ENCODE data around the gene LZTS2.

Gene LZTS2

DNA sequence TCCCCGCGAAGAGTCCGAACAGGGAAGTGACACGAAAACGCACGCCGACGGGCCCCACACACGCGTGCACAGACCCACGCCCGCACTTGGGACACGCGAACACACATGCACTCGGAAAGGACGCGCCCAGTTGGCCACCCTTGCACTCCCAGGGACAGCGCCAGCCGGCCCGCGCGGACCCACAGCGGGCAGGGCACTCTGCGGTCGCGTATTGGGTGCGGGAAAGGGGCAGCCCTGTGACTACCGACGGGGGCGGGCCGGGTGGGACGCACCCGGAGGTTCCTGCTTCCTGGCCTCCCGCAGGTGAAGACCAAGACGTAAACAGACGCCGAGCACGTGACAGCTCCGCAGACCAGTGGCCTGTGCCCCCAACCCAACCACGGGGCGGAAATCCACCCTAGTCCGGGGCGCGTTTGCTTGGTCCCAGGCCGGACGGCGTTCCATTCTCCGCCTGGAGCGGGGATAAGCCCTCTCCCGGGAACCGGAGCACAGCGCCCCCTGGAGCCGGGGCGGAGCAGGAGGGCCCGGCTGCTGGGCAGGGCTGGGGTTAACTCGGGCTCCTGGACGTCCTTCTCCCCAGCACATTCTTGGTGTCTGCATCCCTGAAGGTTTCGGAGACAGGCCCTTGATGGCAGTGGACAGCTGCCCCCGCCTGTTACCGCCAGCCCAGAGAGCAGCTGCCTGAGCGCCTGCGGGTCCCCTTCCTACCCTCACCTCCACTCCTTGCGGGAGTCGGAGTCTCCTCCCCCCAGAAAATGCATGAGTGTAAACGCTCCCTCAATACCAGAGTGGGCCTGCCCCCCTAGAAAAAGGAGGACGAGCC is 2.0 kb upstream of the LZTS2 start:
- in situ Hi-C loops (cut with MboI; ENCODE audit: low sequenced_read_pairs), result no loop called here

DNA sequence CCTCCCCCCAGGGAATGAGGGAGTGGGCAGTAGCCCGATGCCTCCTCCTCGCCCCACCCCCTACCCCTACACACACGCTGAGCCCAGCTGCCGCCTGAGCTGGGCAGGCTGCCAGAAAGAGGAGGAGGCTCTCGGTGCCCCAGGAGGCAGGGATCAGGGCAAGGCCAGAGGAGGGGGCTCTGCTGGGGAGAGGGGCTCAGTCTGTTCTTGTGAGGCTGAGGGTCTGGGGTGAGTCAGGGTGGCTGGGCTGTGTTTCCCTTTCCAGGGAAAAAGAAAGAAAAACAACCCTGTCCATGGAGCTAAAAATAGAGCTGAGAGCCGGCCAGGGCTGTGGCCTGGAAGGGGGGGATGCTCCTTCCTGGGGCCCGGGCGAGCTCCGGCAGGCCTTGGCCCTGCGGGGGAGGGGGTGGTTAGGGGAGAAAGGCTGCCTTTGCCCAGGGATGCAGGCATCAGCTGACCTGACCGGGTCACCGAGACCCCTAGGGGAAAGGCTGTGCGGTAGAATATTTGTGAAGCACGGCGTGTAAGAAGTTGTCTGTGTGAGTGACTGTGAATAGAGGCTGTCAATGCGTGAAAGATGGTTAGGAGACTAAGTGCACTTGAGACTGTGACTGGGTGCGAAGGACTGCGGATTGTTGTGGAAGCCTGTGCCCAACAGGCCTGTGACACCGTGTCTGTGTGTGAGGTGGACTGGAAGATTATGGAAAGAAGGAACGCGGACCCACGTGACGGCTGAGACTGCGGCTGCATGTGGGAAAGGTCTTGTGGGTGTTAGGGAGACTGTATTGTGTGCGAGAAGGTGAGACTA is 1.2 kb upstream of the LZTS2 start:
- in situ Hi-C loops (cut with MboI; ENCODE audit: low sequenced_read_pairs), result no loop called here

DNA sequence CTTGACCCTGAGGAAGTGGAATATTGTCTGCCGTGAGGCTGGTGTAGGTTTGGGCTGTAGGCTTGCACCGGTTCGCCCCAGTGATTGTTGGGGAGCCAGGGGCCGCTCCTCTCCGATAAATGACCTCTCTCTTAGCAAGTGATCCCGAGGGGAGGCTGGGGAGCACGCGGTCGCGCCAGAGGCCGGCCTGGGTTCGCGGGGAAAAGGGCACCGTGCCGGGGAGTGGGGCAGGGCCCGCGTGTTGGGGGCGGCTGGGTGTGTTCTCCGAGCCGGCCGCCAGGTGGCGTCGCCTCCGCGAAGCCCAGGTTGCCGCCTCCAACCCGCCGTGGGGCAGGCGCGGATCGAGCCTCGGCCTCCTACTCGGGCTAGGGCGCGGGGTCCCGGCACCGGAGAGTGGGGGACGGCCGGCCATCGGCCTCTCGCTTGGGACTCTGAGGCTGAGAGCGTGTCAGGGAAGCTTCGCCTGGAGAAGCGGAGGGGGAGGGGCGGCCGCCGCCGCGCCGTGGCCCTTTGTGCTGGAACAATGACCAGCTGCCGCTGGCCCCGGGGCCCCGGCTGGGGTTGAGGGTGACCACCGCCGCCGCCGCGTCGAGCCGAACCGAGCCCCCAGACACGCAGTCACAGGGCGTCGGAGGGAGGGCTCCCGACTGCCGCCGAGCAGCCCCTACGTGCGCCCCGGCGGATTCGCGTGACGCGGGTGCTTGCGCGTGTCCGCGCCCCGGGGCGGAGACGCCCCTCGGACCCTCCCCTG is 442 bp upstream of the LZTS2 start:
- in situ Hi-C loops (cut with MboI; ENCODE audit: low sequenced_read_pairs), result no loop called here

DNA sequence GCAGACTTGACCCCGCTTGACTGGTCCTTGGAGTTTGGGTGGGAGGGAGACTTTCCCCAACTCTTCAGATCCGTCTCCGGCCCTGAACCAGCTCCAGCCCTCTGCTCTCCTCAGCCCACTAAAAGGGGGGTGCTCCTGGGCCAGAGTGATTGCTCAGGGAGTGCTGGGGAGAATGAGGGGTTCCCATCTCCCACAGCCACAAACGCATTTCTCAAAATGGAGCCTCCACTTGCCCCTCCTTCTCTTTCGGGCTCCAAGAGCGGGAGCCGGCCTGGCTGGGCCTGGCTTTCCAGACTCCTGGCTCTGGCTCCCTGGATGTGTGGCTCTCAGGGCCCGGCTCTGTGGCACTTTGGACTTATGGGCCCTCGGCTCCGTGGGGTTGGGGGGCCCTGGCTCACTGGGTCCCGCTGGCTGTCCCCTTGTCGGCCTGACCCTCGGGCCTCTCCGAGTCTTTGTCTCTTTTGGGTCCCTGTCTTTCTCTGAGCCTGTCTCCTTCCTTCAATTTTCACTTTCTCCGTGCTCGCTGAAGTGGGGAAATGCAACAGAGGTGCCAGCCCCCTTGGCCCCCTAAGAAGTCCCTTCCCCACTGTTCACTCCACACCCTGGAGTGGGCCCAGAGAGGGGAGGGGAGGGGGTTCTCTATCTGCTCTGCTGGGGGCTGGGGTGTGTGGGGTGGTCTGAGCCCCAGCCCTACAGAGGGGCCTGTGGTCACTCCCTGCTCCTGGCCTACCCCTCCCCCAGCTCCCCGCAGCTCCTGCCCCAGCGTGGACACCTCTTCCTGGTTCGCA is 713 bp downstream of the LZTS2 start:
- in situ Hi-C loops (cut with MboI; ENCODE audit: low sequenced_read_pairs), result no loop called here

DNA sequence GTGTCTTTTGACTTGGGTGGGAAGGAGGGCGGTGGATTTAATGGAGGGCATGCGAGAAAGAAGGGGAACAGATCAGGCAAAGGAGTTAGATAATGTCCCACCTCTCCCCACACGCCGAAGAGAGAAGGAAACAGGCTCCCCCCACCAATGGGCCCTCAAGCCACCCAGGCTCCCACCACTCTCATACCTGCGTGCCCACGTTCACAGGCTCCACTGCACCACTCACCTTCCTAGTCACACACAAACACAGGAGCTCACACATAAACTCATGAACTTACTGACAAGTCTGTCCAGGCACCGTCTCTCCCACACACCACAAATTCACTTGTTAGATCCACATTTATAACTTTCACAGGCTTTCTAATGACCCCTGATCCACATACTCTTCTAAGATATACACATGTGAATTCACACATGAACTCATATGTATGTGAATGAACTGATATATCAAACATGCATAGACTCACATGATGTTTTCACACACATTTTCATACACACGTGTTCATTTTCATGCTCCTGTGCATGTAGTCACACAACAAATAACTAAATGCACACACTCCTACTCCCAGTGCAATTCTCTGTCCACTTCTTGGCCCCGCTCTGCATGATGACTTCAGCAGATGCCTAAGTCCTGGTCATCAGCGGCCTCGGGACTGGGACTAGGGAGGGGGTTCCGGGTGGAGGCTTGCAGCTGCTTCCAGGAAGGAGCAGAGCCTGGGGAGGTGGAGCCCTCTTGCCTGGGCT is 1.5 kb downstream of the LZTS2 start:
- in situ Hi-C loops (cut with MboI; ENCODE audit: low sequenced_read_pairs), result no loop called here

DNA sequence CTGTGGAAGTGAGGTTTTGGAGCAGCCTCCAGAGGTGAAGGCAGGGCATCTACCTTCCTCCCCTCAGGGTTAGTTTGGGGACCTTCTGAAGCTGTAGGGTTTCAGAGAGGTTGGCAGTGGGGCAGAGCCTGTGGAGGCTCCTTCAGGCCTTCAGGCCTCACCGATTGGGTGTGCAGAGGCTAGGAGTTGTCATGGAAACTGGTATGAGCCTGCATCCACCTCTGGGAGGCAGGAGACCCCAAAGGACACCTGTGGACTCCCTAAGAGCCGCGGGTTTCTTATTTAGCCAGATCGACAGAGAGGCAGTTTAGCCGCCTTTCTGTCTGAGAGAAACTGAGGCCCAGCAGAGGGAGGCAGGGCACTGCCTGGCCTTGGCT is 2.0 kb downstream of the LZTS2 start:
- in situ Hi-C loops (cut with MboI; ENCODE audit: low sequenced_read_pairs), result no loop called here

DNA sequence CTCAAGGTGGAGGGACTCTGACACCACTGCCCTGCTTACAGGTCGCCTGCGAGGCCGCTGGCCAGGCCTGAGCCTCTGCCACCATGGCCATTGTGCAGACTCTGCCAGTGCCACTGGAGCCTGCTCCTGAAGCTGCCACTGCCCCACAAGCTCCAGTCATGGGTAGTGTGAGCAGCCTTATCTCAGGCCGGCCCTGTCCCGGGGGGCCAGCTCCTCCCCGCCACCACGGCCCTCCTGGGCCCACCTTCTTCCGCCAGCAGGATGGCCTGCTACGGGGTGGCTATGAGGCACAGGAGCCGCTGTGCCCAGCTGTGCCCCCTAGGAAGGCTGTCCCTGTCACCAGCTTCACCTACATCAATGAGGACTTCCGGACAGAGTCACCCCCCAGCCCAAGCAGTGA is 2.8 kb downstream of the LZTS2 start:
- in situ Hi-C loops (cut with MboI; ENCODE audit: low sequenced_read_pairs), result no loop called here

DNA sequence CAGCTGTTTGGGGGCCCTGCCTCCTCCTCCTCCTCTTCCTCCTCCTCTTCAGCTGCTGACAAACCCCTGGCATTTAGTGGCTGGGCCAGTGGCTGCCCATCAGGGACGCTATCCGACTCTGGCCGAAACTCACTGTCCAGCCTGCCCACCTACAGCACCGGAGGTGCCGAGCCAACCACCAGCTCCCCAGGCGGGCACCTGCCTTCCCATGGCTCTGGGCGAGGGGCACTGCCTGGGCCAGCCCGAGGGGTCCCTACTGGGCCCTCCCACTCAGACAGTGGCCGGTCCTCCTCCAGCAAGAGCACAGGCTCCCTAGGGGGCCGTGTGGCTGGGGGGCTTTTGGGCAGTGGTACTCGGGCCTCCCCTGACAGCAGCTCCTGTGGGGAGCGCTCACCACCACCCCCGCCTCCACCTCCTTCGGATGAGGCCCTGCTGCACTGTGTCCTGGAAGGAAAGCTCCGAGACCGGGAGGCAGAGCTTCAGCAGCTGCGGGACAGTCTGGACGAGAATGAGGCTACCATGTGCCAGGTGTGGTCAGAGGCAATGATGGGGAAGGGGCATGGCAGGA is 4.1 kb downstream of the LZTS2 start:
- in situ Hi-C loops (cut with MboI; ENCODE audit: low sequenced_read_pairs), result no loop called here

DNA sequence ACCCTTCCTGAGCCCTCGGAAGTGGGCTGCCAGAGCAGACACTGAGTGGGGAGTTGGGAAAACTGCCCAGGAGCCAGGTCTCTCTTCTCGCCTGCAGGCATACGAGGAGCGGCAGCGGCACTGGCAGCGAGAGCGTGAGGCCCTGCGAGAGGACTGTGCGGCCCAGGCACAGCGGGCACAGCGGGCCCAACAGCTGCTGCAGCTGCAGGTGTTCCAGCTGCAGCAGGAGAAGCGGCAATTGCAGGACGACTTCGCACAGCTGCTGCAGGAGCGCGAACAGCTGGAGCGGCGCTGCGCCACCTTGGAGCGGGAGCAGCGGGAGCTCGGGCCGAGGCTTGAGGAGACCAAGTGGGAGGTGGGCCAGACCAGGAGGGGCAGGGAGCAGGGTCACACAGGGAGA is 5.8 kb downstream of the LZTS2 start:
- in situ Hi-C loops (cut with MboI; ENCODE audit: low sequenced_read_pairs), result no loop called here

DNA sequence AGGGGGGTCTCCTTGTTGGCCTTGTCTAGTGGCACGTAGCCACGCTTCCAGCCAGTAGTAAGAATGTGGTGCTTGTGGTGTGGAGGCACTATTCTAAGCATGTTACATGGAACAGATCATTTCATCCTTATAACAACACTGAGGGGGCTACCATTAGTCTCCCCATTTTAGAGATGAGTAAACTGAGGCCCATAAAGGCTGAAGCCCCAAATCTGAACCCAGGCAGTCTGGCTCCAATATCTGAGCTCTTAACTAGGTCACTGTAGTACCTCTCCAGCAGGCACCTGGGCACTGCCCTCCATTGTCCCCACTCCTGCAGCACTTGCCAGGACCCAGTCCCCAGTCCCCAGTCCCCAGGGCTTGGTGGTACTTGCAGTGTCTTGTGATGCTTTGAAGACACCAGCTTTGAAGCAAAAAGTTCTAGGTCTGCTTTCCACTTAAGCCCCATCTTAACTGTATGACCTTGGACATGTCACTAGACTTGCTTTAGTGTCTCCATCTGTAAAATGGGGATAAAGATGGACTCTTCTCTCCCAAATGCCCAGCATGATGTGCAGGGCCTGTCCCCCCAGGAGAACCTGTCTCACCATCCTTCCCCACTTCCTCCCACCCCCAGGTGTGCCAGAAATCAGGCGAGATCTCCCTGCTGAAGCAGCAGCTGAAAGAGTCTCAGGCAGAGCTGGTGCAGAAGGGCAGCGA is 6.4 kb downstream of the LZTS2 start:
- in situ Hi-C loops (cut with MboI; ENCODE audit: low sequenced_read_pairs), result no loop called here

DNA sequence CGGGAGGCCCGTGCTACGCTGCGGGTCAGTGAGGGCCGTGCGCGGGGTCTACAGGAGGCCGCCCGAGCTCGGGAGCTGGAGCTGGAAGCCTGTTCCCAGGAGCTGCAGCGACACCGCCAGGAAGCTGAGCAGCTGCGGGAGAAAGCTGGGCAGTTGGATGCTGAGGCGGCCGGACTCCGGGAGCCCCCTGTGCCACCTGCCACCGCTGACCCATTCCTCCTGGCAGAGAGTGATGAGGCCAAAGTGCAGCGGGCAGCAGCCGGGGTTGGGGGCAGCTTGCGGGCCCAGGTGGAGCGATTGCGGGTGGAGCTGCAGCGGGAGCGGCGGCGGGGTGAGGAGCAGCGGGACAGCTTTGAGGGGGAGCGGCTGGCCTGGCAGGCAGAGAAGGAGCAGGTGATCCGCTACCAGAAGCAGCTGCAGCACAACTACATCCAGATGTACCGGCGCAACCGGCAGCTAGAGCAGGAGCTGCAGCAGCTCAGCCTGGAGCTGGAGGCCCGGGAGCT is 7.0 kb downstream of the LZTS2 start:
- in situ Hi-C loops (cut with MboI; ENCODE audit: low sequenced_read_pairs), result no loop called here

DNA sequence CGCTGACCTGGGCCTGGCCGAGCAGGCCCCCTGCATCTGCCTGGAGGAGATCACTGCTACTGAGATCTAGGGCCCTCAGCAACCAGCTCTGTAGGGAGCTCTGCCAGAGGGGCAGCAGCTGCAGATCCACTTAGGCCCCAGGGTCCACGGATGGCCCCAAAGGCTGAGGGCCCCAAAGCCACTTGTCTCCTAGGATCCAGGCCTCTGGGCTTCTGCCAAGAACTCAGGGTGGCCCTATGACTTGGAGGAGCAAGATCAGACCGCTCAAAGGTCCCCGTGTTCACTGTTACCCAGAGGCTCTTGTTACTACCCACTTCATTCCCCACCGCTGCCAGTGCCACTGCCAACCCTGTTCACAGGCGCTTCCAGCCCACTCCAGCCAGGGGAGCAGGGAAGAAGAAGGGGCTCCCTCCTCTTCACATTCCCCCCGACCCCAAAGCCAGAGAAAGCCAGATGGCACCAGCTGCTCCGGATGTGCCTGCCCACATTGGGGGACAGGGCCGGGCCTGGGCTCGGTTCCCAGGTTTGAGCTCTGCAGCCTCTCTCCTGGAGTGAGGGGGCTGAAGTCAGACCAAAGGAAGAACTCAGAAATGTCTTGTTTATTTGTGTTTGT is 7.6 kb downstream of the LZTS2 start:
- in situ Hi-C loops (cut with MboI; ENCODE audit: low sequenced_read_pairs), result no loop called here

DNA sequence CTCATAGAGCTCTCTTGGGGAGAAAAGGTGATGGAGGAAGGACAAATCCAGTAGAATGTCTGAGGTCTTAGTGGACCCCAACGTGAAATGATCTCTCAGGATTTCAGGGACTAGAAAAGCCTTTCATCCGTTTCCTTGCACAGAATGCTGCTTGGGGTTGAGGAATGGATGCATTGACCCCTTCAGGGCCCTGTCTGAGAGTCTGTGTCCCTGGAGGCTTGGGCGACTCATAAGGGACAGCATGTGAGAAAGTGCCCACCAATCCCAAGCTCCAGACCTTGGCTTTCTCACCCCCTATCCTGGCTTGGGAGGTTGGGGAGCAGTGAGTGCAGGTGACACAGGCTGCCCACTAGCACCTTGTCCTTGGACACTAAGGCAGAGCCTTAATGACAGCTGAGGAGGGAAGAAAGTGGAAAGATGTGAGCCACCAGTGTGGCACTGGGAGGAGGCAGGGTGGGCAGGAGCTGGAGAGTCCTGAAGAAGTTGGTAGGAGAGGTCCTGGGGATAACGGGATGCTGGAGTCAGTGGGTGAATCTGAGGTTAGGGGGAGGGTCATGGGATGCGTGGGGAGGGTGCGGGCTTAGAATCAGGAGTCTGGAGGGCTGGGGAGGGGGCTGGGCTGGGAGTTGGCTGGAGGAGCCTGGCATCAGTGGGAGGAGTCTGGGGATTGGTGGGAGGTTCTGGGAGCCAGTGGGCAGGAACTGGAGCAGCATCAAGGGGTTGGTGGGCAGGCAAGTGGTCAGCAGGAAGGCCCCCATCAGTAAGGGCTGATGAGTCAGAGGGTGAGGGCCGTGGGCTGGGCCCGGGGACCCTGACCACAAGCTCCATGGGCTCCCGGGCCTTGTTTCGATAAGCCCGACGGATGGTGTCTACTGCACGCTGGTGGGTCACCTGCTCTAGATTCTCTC is 8.6 kb downstream of the LZTS2 start:
- in situ Hi-C loops (cut with MboI; ENCODE audit: low sequenced_read_pairs), result no loop called here

DNA sequence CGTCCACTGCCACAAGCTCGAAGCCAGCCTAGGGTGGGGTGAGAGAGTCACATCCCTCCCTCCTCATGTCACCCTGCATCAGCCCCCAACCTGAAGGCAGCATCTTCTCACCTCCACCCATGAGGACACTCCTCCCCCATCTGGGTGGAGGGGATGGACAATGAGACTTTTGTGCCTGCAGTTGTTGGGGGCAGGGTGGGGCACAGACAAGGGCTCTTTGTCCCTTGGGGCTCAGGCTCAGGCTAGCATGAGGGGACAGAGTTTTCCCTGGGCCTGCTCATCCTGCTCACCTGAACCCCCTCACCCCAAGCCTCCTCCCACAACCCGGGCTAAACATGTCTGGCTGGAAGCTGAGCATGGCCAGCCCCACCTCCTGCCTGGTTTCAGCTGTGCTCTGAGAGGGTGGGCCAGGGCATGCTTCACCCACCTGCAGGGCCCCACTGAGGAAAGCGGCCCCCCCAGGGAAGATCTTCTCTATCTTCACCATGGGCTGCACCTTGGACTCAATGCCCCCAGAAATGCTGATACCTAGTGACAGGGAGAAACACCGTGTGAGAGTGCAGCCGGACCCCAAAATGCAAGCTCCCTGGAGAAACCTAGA is 9.3 kb downstream of the LZTS2 start:
- in situ Hi-C loops (cut with MboI; ENCODE audit: low sequenced_read_pairs), result no loop called here

DNA sequence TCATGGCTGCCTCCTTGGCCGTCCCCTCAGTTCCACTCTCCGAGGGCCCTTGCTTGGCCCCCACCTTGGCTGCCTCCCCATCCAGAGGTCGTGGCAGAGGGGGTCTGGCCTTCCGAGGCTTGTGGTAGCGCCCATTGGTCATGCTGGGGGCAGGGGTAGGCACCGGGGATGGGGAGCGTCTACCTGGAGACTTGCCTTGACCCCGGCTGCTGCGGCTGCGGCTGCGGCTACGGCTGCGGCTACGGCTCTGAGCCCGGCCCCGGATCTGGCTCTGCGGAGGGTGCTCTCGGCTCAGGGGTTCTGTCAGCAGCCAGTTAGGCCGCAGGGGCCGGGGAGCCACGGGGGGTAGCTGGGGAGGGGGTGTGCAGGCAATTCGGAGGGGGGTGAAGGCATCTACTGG is 10.7 kb downstream of the LZTS2 start:
- in situ Hi-C loops (cut with MboI; ENCODE audit: low sequenced_read_pairs), result no loop called here

DNA sequence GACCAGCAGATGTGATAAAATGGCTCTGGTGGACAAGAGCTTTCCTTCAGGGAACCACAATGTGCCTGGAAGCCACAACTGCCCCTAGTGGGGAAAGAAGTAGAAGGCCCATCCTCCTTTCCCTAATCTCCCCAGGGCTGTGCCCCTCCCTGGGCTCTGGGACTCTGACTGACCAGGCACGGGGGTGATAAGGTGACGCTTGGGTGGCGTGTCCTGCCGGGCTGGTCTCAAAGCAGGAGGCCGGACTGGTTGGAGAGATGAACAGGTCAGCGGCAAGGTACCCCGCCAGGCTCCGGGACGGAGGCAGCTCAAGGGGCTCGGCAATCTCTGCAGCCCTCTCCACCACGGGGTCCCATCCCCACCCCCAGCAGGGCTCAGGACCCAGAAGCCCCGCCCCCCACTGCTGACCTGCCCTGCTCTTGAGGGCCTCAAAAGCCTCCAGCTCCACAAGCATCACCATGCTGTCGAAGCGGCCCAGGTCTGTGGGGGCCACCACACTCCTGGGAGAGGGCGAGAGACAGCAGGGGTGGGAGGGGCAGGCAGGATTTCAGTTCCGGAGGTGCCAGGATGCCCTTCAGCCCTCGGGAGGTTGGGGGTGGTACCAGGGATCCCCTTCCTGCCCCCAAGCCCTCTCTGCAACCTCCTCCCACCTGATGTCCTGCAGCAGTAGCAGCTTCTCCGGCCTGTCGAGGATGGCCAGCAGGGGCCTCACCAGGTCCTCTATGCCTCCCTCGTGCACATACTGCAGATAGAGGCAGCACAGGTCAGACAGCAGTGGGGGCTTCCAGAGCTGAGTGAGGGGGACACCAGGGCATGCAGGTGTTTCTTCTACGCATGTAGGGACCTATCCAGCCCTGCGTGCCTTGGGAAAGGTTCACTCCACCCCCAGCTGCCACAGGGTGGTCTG is 12.2 kb downstream of the LZTS2 start:
- in situ Hi-C loops (cut with MboI; ENCODE audit: low sequenced_read_pairs), result no loop called here

All from hTERT RPE-1 (cell line).